ENCODE data around the gene MPI. TPM values are rescaled to one million over a fixed set of nuclear protein-coding genes. Genes with fewer than 3 reads are reported as not detected.

MPI gene
- total and polyA plus RNA-seq, 2 of the 8 experiments (the other 6 are each of a cell fraction or from before 2014, with no cell fraction given), result 31.0 to 74.8 TPM

- H2BK120ac ChIP-seq (replicated peaks; ENCODE audit: low read depth, low read length), result no peak overlapping the region
- peaks cover 3 to 18% (median 9%) of the 10 kb centered on the region in 4 experiments; a peak in 7 of 8 replicates for H3K36me3 ChIP-seq (ENCODE audit: control insufficient read depth in 2 of 4, insufficient read depth in 4 of 4, low read length in 3 of 4)
- H3K18ac ChIP-seq (ENCODE audit: extremely low read depth, low read length), result no peak overlapping the region
- H3K23me2 ChIP-seq (ENCODE audit: low read depth, low read length), result peaks cover 7% of the 10 kb centered on the region; the same call in 1 of the 2 replicates
- H2BK20ac ChIP-seq (ENCODE audit: low read length), result no peak overlapping the region
- H4K5ac ChIP-seq (ENCODE audit: insufficient read length, low read depth, low read length), result no peak overlapping the region
- H2AK5ac ChIP-seq (ENCODE audit: low read depth, low read length), result no peak overlapping the region
- no peak overlapping the region for H2BK5ac ChIP-seq (ENCODE audit: low read depth, low read length)
- H3K14ac ChIP-seq (ENCODE audit: insufficient read length), result no peak overlapping the region
- H3K4ac ChIP-seq (replicated peaks; ENCODE audit: insufficient read length, low read depth, low read length), result no peak overlapping the region
- no peaks in the 10 kb centered on the region for H3K9me3 ChIP-seq (ENCODE audit: insufficient read depth in 2 of 2, low read depth in 1 of 2, low read length in 1 of 2)
- FAIRE-seq, result no peak
- H3K23ac ChIP-seq (ENCODE audit: insufficient read length), result no peak overlapping the region
- H3K4me3 ChIP-seq (ENCODE audit: extremely low read depth in 1 of 4, insufficient read depth in 2 of 4, low read depth in 3 of 4, low read length in 4 of 4), result no peak overlapping the region
- peaks cover 0 to 13% (median 8%) of the 10 kb centered on the region in 4 experiments; a peak in 6 of 7 replicates for H3K4me1 ChIP-seq (replicated peaks in 1 of 4; ENCODE audit: control insufficient read depth in 3 of 4, insufficient read depth in 4 of 4, low read length in 3 of 4)
- H2BK12ac ChIP-seq (ENCODE audit: low read depth, low read length), result no peak overlapping the region
- H3K27ac ChIP-seq (ENCODE audit: low read depth, low read length), result no peak overlapping the region
- no peak overlapping the region for H3K56ac ChIP-seq (replicated peaks; ENCODE audit: insufficient read length, low read depth, low read length)
- TF ChIP-seq CEBPB (IDR thresholded peaks at IDR 0.05; ENCODE audit: low read depth, low read length) (no peak), RFX5 (IDR thresholded peaks at IDR 0.05; ENCODE audit: borderline replicate concordance, low read depth, low read length) (no peak), CHD2 (IDR thresholded peaks at IDR 0.05; ENCODE audit: low read length) (no peak), KDM5A (IDR thresholded peaks at IDR 0.05; ENCODE audit: low read length) (no peak)
- H3K79me2 ChIP-seq (ENCODE audit: control insufficient read depth in 1 of 2, insufficient read depth in 2 of 2, low read length in 2 of 2), result no peaks in the 10 kb centered on the region
- no peak overlapping the region for H2BK15ac ChIP-seq (ENCODE audit: low read length)
- 94% methylated on average over 4 of the region's 4 CpGs; no CpG with 5 or more reads in 1 of the 2 experiments for WGBS, 2 experiments (ENCODE audit: extremely low coverage in 1 of 2, insufficient coverage in 1 of 2, insufficient read length in 1 of 2, insufficient replicate concordance in 2 of 2, low coverage in 1 of 2, low lambda C conversion rate in 2 of 2, missing lambda C conversion rate in 1 of 2)
- no peaks in the 10 kb centered on the region for H3K27me3 ChIP-seq (replicated peaks in 1 of 4; ENCODE audit: control insufficient read depth in 3 of 4, extremely low read depth in 1 of 4, insufficient read depth in 3 of 4, low read length in 3 of 4)
- H4K20me1 ChIP-seq (replicated peaks in 1 of 2; ENCODE audit: control insufficient read depth in 1 of 2, insufficient read depth in 2 of 2, low read length in 2 of 2), result peaks cover 0 to 4% of the 10 kb centered on the region in 2 experiments
- no peak overlapping the region for H4K8ac ChIP-seq (ENCODE audit: extremely low read depth, insufficient read depth, low read length)
- ChIA-PET POLR2A (ENCODE audit: partially characterized antibody) (interaction anchor here (1.0 to 1.3 kb wide), 4 partner anchors 9 to 62 kb away, joined by 3 to 6 read pairs (median 3); no protein-coding TSS in a partner anchor), CTCF (ENCODE audit: partially characterized antibody) (interaction anchor here (1.0 to 1.6 kb wide), 3 partner anchors 13 to 56 kb away, joined by 3 to 11 read pairs (median 7); no protein-coding TSS in a partner anchor)
- no peak overlapping the region for H3K4me2 ChIP-seq (ENCODE audit: insufficient read depth in 1 of 2, low read depth in 2 of 2, low read length in 2 of 2)
- no peak overlapping the region for H4K91ac ChIP-seq (replicated peaks; ENCODE audit: insufficient read length, low read length)
- DNase-seq (ENCODE audit: low read depth in 1 of 2, low spot score in 2 of 2), result no peak
- H3K9ac ChIP-seq (replicated peaks in 1 of 4; ENCODE audit: extremely low read depth in 1 of 4, low read depth in 3 of 4, low read length in 3 of 4), result no peak overlapping the region
- H3K79me1 ChIP-seq (ENCODE audit: low read depth, low read length), result 0 out of 2 replicates have a peak, but pooled peaks cover 2% of the 10 kb centered on the region
- no peak overlapping the region for H2AFZ ChIP-seq (ENCODE audit: low read length)
These were observed 44.3 kb upstream of the MPI start for GRCh38 chr15:74845581-74845980.
